ENCODE results near the gene TMEM250.

Gene TMEM250

GRCh38 chr9:136146126-136147037, 27.7 kb upstream of the TMEM250 start:
- TF ChIP-seq CTCF (IDR thresholded peaks at IDR 0.05): no peak

- no peak for TF ChIP-seq CTCF (IDR thresholded peaks at IDR 0.05)
These were observed 26.9 kb upstream of the TMEM250 start for GRCh38 chr9:136145580-136145979.

- TF ChIP-seq CTCF (IDR thresholded peaks at IDR 0.05): no peak
These were observed 25.8 kb upstream of the TMEM250 start for GRCh38 chr9:136144450-136144849.

GRCh38 chr9:136143215-136144001, 24.7 kb upstream of the TMEM250 start:
- peak; percentile 24; the same call in 1 of the 2 replicates for TF ChIP-seq CTCF (IDR thresholded peaks at IDR 0.05)

- TF ChIP-seq CTCF (IDR thresholded peaks at IDR 0.05): no peak
These were observed 24.2 kb upstream of the TMEM250 start for GRCh38 chr9:136142859-136143214.

GRCh38 chr9:136142414-136142796, 23.7 kb upstream of the TMEM250 start:
- no peak for TF ChIP-seq CTCF (IDR thresholded peaks at IDR 0.05)

- no peak for TF ChIP-seq CTCF (IDR thresholded peaks at IDR 0.05)
These were observed 23.2 kb upstream of the TMEM250 start for GRCh38 chr9:136141682-136142413.

Measured in LNCAP (cell line).